ENCODE data around the gene TUBB3. TPM values are rescaled to one million over a fixed set of nuclear protein-coding genes. Genes with fewer than 3 reads are reported as not detected.

TUBB3 gene
- total RNA-seq, 4 donors from 2014 or later, result 5.3 to 11.8 (median 9.1) TPM

DNA sequence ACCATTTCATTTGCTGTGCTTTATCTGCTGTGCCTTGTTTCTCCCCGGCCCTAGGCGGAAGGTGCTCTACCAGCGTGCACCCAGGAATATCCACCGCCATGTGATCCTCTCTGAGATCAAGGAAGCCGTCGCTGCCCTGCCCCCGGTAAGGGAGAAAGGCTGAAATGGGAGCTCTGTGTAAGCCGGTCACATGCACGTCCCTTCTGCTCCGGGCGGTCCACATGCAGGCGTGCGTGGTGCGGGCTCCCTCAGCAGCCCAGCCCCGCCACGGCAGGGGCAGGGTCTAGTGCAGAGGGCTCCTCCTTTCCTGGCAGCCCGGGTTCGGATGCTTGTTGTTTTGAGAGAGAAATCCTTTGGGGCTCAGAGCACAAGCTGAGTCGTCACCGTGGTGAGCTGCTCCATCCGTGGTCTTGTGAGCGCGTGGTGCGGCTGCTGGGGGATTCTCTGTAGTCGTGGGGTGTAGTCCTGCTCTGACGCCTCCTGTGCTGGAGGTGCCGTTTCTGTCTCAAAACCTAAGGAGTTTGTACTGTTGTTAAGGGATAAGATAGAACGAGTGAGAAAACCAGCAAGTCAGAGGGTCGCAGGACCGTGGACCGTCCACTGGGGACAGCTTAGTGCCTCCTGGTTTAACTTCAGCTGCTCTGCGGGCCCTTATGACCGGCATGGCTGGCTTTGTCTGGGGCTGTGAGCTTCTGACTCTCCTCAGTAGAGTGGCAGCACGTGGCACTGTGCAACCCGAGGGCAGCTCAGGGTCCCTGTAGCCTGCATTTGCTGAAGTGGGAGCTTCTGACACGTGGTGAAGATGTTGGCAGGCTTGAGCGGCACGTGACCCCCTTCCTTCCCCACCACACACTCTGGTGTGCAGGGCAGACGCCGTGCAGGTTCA, 16.8 kb upstream of the TUBB3 start:
- TF ChIP-seq, protein P1, sequence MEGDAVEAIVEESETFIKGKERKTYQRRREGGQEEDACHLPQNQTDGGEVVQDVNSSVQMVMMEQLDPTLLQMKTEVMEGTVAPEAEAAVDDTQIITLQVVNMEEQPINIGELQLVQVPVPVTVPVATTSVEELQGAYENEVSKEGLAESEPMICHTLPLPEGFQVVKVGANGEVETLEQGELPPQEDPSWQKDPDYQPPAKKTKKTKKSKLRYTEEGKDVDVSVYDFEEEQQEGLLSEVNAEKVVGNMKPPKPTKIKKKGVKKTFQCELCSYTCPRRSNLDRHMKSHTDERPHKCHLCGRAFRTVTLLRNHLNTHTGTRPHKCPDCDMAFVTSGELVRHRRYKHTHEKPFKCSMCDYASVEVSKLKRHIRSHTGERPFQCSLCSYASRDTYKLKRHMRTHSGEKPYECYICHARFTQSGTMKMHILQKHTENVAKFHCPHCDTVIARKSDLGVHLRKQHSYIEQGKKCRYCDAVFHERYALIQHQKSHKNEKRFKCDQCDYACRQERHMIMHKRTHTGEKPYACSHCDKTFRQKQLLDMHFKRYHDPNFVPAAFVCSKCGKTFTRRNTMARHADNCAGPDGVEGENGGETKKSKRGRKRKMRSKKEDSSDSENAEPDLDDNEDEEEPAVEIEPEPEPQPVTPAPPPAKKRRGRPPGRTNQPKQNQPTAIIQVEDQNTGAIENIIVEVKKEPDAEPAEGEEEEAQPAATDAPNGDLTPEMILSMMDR (IDR thresholded peaks at IDR 0.05), result no peak
- TF ChIP-seq EP300 (IDR thresholded peaks at IDR 0.05) (no peak), POLR2AphosphoS5 (IDR thresholded peaks at IDR 0.05) (no peak), POLR2A (IDR thresholded peaks at IDR 0.05) (no peak)
- H3K27ac ChIP-seq, result no peak overlapping the region
- no peaks in the 10 kb centered on the region for H3K9me3 ChIP-seq
- no peaks in the 10 kb centered on the region for H3K27me3 ChIP-seq
- peaks cover 0 to 11% (median 6%) of the 10 kb centered on the region in 3 donors for H3K4me1 ChIP-seq
- WGBS, 2 donors (ENCODE audit: low coverage in 1 of 2), result 92 to 95% methylated on average over 4 to 7 of the region's 40 CpGs
- no peak overlapping the region for H3K4me3 ChIP-seq
- no peak for ATAC-seq
- H3K36me3 ChIP-seq, result peaks cover 0 to 87% of the 10 kb centered on the region in 2 donors

DNA sequence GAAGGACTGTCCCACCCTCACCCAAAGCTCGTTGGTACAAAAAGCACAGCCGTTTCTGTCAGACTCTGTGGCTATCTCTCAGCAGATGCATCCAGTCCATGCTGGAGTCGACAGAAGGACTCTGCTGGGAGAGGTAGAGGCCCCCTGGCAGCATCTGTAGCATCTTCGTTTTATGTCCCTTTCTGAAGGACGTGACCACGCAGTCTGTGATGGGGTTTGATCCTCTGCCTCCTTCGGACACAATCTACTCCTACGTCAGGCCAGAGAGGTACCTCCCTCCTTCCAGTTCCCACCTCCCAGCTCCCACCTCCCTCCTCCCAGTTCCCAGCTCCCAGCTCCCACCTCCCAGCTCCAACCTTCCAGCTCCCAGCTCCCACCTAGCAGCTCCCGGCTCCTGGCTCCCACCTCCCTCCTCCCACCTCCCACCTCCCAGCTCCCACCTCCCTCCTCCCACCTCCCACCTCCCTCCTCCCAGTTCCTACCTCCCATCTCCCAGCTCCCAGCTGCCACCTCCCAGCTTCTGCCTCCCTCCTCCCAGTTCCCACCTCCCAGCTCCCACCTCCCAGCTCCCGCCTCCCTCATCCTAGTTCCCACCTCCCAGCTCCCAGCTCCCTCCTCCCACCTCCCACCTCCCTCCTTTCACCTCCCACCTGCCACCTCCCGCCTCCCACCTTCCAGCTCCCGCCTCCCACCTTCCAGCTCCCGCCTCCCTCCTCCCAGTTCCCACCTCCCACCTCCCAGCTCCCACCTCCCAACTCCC, 15.9 kb upstream of the TUBB3 start:
- Histone ChIP-seq H3K27me3 (no peaks in the 10 kb centered on the region), H3K4me3 (no peak overlapping the region), H3K27ac (no peak overlapping the region), H3K9me3 (no peaks in the 10 kb centered on the region), H3K4me1 (peaks cover 0 to 11% (median 6%) of the 10 kb centered on the region in 3 donors), H3K36me3 (peaks cover 0 to 96% of the 10 kb centered on the region in 2 donors)
- TF ChIP-seq EP300 (IDR thresholded peaks at IDR 0.05), result no peak
- no peak for TF ChIP-seq POLR2A (IDR thresholded peaks at IDR 0.05)
- TF ChIP-seq POLR2AphosphoS5 (IDR thresholded peaks at IDR 0.05), result no peak
- TF ChIP-seq, protein P1 (IDR thresholded peaks at IDR 0.05), result no peak
- ATAC-seq, result no peak
- WGBS, 2 donors (ENCODE audit: low coverage in 1 of 2), result 98 to 100% methylated on average over 2 to 7 of the region's 13 CpGs

DNA sequence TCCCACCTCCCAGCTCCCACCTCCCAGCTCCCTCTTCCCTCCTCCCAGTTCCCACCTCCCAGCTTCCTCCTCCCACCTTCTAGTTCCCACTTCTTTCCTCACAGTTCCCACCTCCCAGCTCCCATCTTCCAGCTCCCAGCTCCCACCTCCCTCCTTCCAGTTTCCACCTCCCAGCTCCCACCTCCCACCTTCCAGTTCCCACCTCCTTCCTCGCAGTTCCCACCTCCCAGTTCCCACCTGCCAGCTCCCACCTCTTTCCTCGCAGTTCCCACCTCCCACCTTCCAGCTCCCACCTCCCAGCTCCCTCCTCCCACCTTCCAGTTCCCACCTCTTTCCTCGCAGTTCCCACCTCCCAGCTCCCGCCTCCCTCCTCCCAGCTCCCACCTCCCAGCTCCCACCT, 14.9 kb upstream of the TUBB3 start:
- no peak for ATAC-seq
- no peak overlapping the region for H3K4me3 ChIP-seq
- TF ChIP-seq, protein P1 (IDR thresholded peaks at IDR 0.05), result no peak
- TF ChIP-seq POLR2A (IDR thresholded peaks at IDR 0.05) (no peak), POLR2AphosphoS5 (IDR thresholded peaks at IDR 0.05) (no peak)
- 78 to 96% methylated on average over 3 to 4 of the region's 4 CpGs for WGBS, 2 donors (ENCODE audit: low coverage in 1 of 2)
- peaks cover 0 to 11% (median 6%) of the 10 kb centered on the region in 3 donors for H3K4me1 ChIP-seq
- H3K27me3 ChIP-seq, result no peaks in the 10 kb centered on the region
- H3K27ac ChIP-seq, result no peak overlapping the region
- no peaks in the 10 kb centered on the region for H3K9me3 ChIP-seq
- H3K36me3 ChIP-seq, result peaks cover 0 to 95% of the 10 kb centered on the region in 2 donors

DNA sequence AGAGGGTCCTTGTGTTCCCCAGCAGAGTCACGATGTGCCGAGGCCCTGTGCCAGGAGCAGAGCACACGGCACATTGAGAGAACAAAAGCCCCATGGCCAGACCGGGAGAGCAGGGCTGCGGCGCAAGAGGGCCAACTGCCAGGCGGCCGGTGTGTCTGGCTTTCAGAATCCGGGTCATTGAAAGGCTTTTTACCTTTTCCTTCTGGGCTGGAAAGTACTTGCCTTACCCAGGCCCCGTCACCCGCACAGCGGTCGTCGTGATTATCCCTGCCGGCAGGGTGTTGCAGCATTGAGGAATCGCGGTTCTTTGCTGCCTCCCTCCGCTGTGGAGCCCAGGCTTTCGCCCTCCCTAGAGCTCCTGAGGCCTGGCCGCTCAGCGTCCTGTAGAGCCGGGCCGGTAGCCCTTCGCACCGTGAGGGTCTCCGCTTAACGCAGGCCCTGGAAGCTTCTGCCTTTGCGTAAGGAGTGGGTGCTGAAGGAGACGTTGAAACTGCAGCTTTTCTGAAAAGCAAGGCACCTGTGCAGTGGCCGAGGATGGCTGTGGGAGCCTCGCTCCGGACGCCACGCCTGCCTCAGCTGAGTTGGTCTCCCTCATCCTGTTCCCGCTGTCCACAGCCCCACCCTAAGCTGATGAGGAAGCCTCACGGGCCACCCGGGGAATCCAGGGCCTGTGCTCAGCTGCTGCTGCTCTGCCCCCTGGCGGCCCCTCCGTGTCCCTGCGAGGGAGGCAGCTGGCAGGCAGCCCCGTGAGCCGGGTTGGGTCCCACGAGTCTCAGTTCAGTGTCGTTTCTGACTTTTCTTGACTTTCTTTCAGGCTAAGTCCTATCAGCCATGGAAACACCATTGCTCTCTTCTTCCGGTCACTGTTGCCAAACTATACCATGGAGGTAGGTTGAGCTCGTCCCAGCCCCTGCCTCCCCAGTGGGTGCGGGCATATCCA, 13.1 kb upstream of the TUBB3 start:
- Histone ChIP-seq H3K36me3 (peaks cover 0 to 83% of the 10 kb centered on the region in 2 donors), H3K4me3 (no peak overlapping the region), H3K9me3 (no peaks in the 10 kb centered on the region), H3K27ac (peak overlapping the region in 3 of 4 donors; percentile 33 to 54 (median 36)), H3K27me3 (no peaks in the 10 kb centered on the region), H3K4me1 (peaks cover 0 to 11% (median 6%) of the 10 kb centered on the region in 3 donors)
- TF ChIP-seq, protein P1 (IDR thresholded peaks at IDR 0.05), result peak in 3 of 4 experiments; percentile 70 to 90 (median 76)
- TF ChIP-seq POLR2AphosphoS5 (IDR thresholded peaks at IDR 0.05), result peak; percentile 27
- no peak for TF ChIP-seq EP300 (IDR thresholded peaks at IDR 0.05)
- TF ChIP-seq POLR2A (IDR thresholded peaks at IDR 0.05), result no peak
- ATAC-seq, result peak; percentile 88
- WGBS, 2 donors (ENCODE audit: low coverage in 1 of 2), result 40 to 67% methylated on average over 1 to 10 of the region's 47 CpGs

Measured in gastroesophageal sphincter (tissue), 4 donors.